AG04450 (cell line): Measurements from ENCODE around the gene EPN2. TPM values are rescaled to one million over a fixed set of nuclear protein-coding genes. Genes with fewer than 3 reads are reported as not detected.

Experiments used
- CTCF ChIA-PET: fragments of 300-600, 350-600 bp; formaldehyde crosslinking; extraction: SDS; loops from one replicate; lab custom pipeline; 2022; ENCODE audit warnings: antibody characterized with exemption, inconsistent platforms; lab: Charles Lee
- POLR2A ChIA-PET: fragments of 350-600 bp; formaldehyde crosslinking; extraction: SDS; loops from one replicate; lab custom pipeline; 2021; ENCODE audit warnings: antibody characterized with exemption, inconsistent platforms; lab: Yijun Ruan, JAX
- DNase-seq: peaks from one replicate; pipeline ENCODE4 v3.0.0-alpha.2; 2011; ENCODE audit warnings: low read depth, low spot score
- H3K27ac ChIP-seq: one replicate; pipeline ENCODE4 v1.5.1; 2012; ENCODE audit warnings: low read depth, low read length, control low read depth
- H3K27me3 ChIP-seq: one replicate; pipeline ENCODE4 v1.6.0; 2012; ENCODE audit warnings: low read length; ENCODE audit not compliant: control insufficient read depth, insufficient read depth
- H3K4me3 ChIP-seq: 2 replicates; pipeline ENCODE4 v1.5.1; 2011; ENCODE audit warnings: mild to moderate bottlenecking, low read depth, low read length, control low read depth
- H3K9me3 ChIP-seq: 2 replicates; pipeline ENCODE4 v1.5.1; 2012; ENCODE audit warnings: low read length; ENCODE audit not compliant: control insufficient read depth, insufficient read depth
- CTCF ChIP-seq: IDR thresholded peaks from 2 replicates; pipeline ENCODE4 v1.5.1; 2011; ENCODE audit warnings: low read depth, low read length, control low read depth, inconsistent platforms
- polyA plus RNA-seq: library from polyadenylated mRNA; depleted of rRNA; stranded (reverse); fragments of >200 nt; gene quantifications from 2 replicates; pipeline ENCODE4 v1.2.3, GENCODE V29; 2011

EPN2 gene
- polyA plus RNA-seq, 1 experiment, result 27.9 TPM

GRCh38 chr17:19354748-19355147, 117.6 kb downstream of the EPN2 start:
- no peaks in the 10 kb centered on the region for H3K9me3 ChIP-seq
- POLR2A ChIA-PET, result interaction anchor here (0.7 to 2.0 kb wide), 6 partner anchors 12 to 32 kb away, joined by 3 to 14 read pairs (median 4); partner anchors contain the start of genes MAPK7 and MFAP4
- DNase-seq, result no peak
- H3K4me3 ChIP-seq, result no peak overlapping the region
- CTCF ChIA-PET, result interaction anchor here (1.5 to 2.3 kb wide), 5 partner anchors 8 to 412 kb away, joined by 6 to 17 read pairs (median 10); partner anchors contain the start of genes B9D1 and MAPK7
- no peak overlapping the region for H3K27ac ChIP-seq
- TF ChIP-seq CTCF, result no peak
- no peaks in the 10 kb centered on the region for H3K27me3 ChIP-seq

- ChIA-PET CTCF (no interaction called here), POLR2A (no interaction called here)
- Histone ChIP-seq H3K27me3 (no peaks in the 10 kb centered on the region), H3K4me3 (no peak overlapping the region), H3K27ac (no peak overlapping the region), H3K9me3 (no peaks in the 10 kb centered on the region)
- DNase-seq, result no peak
- no peak for TF ChIP-seq CTCF
Observed at GRCh38 chr17:19357351-19357750, 120.2 kb downstream of the EPN2 start.

DNA sequence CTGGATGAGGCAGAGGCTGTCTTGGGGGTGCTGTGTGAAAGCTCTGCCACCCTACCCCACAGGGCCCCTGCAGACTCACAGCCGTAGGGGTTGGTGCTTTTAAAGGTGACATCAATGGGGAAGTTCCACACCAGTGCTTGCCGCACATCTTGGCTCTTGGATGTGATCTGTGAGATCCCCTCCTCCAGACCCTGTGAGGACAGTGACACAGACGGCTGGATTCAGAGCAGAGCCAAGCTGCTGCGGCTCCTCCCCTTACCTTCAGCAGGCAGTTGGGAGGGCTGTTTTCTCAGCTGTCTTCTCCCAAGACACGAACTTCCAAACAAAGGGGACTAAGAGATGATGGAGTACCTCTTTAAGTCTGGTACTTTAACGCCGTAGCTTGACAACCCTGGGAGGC, 120.6 kb downstream of the EPN2 start:
- Histone ChIP-seq H3K27ac (no peak overlapping the region), H3K27me3 (no peaks in the 10 kb centered on the region), H3K4me3 (no peak overlapping the region), H3K9me3 (no peaks in the 10 kb centered on the region)
- DNase-seq, result no peak
- POLR2A ChIA-PET, result no interaction called here
- TF ChIP-seq CTCF, result no peak
- CTCF ChIA-PET, result no interaction called here

DNA sequence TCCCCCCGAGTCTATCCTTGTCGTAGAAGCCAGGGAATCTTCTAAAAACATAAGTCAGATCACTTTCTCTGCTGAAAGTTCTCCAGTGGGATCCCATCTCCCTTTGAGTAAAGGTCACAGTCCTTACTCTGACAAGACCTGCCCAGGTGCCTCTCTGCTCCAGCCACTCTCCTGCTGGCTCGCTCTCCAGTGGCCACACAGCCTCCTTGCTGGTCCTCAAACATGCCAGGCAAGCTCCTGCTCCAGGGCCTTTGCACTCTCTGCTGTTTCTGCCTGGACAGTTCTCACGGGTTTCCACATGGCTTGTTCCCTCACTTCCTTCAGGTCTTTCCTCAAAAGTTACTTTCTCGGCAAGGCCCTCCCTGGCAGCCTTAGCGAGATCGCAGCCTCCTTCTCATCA, 122.0 kb downstream of the EPN2 start:
- ChIA-PET CTCF (no interaction called here), POLR2A (no interaction called here)
- H3K27ac ChIP-seq, result no peak overlapping the region
- no peak overlapping the region for H3K4me3 ChIP-seq
- no peaks in the 10 kb centered on the region for H3K9me3 ChIP-seq
- no peak for DNase-seq
- no peak for TF ChIP-seq CTCF
- H3K27me3 ChIP-seq, result no peaks in the 10 kb centered on the region

DNA sequence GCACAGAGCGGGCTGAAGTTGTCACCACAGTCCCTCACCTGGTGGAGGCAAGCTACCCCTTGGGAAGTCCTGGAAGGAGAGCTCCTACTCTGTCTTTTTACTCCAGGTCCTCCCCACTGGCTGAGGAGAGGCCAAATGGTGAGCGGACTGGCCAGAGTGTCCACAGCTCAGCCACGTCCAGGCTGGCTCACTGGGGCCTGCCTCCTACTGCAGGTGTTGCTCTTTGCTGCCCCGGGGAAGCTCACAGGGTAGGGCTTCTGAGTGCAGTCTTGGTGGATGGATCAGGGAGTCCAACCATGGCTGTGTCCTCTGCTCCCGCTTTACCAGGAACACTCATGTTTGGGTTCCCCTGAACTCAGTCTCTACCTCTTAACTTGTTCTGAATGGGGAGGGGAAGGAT, 122.7 kb downstream of the EPN2 start:
- no peaks in the 10 kb centered on the region for H3K27me3 ChIP-seq
- no peak overlapping the region for H3K4me3 ChIP-seq
- no peaks in the 10 kb centered on the region for H3K9me3 ChIP-seq
- POLR2A ChIA-PET, result no interaction called here
- no peak for DNase-seq
- no peak overlapping the region for H3K27ac ChIP-seq
- CTCF ChIA-PET, result no interaction called here
- no peak for TF ChIP-seq CTCF
